Measurements from ENCODE around the gene KIF23. TPM values are rescaled to one million over a fixed set of nuclear protein-coding genes. Genes with fewer than 3 reads are reported as not detected.
A peak's percentile ranks its signal among the peaks of the same experiment; 100 is the strongest.

The KIF23 gene
- total RNA-seq, 4 donors from 2014 or later, result 0.47 to 0.81 TPM; not detected in 2

- Histone ChIP-seq H3K4me1 (no peaks in the 10 kb centered on the region), H3K4me3 (no peak overlapping the region), H3K36me3 (no peaks in the 10 kb centered on the region), H3K27me3 (no peaks in the 10 kb centered on the region), H3K27ac (no peak overlapping the region), H3K9me3 (no peaks in the 10 kb centered on the region)
- intact Hi-C loops (cut with DNase I; ENCODE audit: low total_unique reads), result no loop called here
- in situ Hi-C loops (cut with MboI; ENCODE audit: low sequenced_read_pairs in 4 of 4), result loop anchor here in 1 of 4 donors (5.0 kb wide), 1 partner anchor 341 kb away; no protein-coding TSS in a partner anchor
- DNase-seq (no peak), ATAC-seq (no peak)
- TF ChIP-seq CTCF (IDR thresholded peaks at IDR 0.05 in 4 of 5, conservative IDR thresholded peaks at IDR 0.05 in 1 of 5), result no peak
- no peak for TF ChIP-seq POLR2A (IDR thresholded peaks at IDR 0.05)
These were observed 15.7 kb upstream of the KIF23 start for GRCh38 chr15:69398491-69398891.

GRCh38 chr15:69400850-69401249, 13.3 kb upstream of the KIF23 start:
- TF ChIP-seq POLR2A (IDR thresholded peaks at IDR 0.05) (no peak), CTCF (IDR thresholded peaks at IDR 0.05 in 4 of 5, conservative IDR thresholded peaks at IDR 0.05 in 1 of 5) (no peak)
- H3K9me3 ChIP-seq, result no peaks in the 10 kb centered on the region
- in situ Hi-C loops (cut with MboI; ENCODE audit: low sequenced_read_pairs in 4 of 4) (loop anchor here in 3 of 4 donors (5.0 to 10.0 kb wide), 3 partner anchors 334 to 339 kb away; no protein-coding TSS in a partner anchor), intact Hi-C loops (cut with DNase I; ENCODE audit: low total_unique reads) (no loop called here)
- no peak overlapping the region for H3K4me3 ChIP-seq
- H3K27ac ChIP-seq, result no peak overlapping the region
- DNase-seq, result no peak
- H3K36me3 ChIP-seq, result no peaks in the 10 kb centered on the region
- ATAC-seq, result no peak
- no peaks in the 10 kb centered on the region for H3K4me1 ChIP-seq
- H3K27me3 ChIP-seq, result no peaks in the 10 kb centered on the region

GRCh38 chr15:69402816-69403215, 11.3 kb upstream of the KIF23 start:
- H3K4me3 ChIP-seq, result no peak overlapping the region
- no peak for TF ChIP-seq POLR2A (IDR thresholded peaks at IDR 0.05)
- TF ChIP-seq CTCF (IDR thresholded peaks at IDR 0.05 in 4 of 5, conservative IDR thresholded peaks at IDR 0.05 in 1 of 5), result no peak
- in situ Hi-C loops (cut with MboI; ENCODE audit: low sequenced_read_pairs in 4 of 4) (loop anchor here in 3 of 4 donors (5.0 to 10.0 kb wide), 3 partner anchors 336 to 341 kb away; no protein-coding TSS in a partner anchor), intact Hi-C loops (cut with DNase I; ENCODE audit: low total_unique reads) (no loop called here)
- no peaks in the 10 kb centered on the region for H3K27me3 ChIP-seq
- no peaks in the 10 kb centered on the region for H3K4me1 ChIP-seq
- H3K27ac ChIP-seq, result no peak overlapping the region
- no peaks in the 10 kb centered on the region for H3K9me3 ChIP-seq
- no peak for DNase-seq
- H3K36me3 ChIP-seq, result no peaks in the 10 kb centered on the region
- no peak for ATAC-seq

GRCh38 chr15:69403594-69403993, 10.6 kb upstream of the KIF23 start:
- no peaks in the 10 kb centered on the region for H3K9me3 ChIP-seq
- DNase-seq (no peak), ATAC-seq (peak; percentile 72 to 73)
- TF ChIP-seq CTCF (IDR thresholded peaks at IDR 0.05 in 4 of 5, conservative IDR thresholded peaks at IDR 0.05 in 1 of 5) (no peak), POLR2A (IDR thresholded peaks at IDR 0.05) (no peak)
- H3K4me3 ChIP-seq, result no peak overlapping the region
- intact Hi-C loops (cut with DNase I; ENCODE audit: low total_unique reads) (no loop called here), in situ Hi-C loops (cut with MboI; ENCODE audit: low sequenced_read_pairs in 4 of 4) (loop anchor here in 3 of 4 donors (5.0 to 10.0 kb wide), 3 partner anchors 336 to 341 kb away; no protein-coding TSS in a partner anchor)
- no peaks in the 10 kb centered on the region for H3K4me1 ChIP-seq
- no peak overlapping the region for H3K27ac ChIP-seq
- no peaks in the 10 kb centered on the region for H3K27me3 ChIP-seq
- no peaks in the 10 kb centered on the region for H3K36me3 ChIP-seq

GRCh38 chr15:69405110-69405509, 9.0 kb upstream of the KIF23 start:
- Histone ChIP-seq H3K4me1 (no peaks in the 10 kb centered on the region), H3K27me3 (no peaks in the 10 kb centered on the region), H3K9me3 (no peaks in the 10 kb centered on the region), H3K4me3 (no peak overlapping the region), H3K36me3 (no peaks in the 10 kb centered on the region), H3K27ac (no peak overlapping the region)
- in situ Hi-C loops (cut with MboI; ENCODE audit: low sequenced_read_pairs in 4 of 4), result loop anchor here in 1 of 4 donors (10.0 kb wide), 1 partner anchor 340 kb away; no protein-coding TSS in a partner anchor
- TF ChIP-seq CTCF (IDR thresholded peaks at IDR 0.05 in 4 of 5, conservative IDR thresholded peaks at IDR 0.05 in 1 of 5) (no peak), POLR2A (IDR thresholded peaks at IDR 0.05) (no peak)
- ATAC-seq (no peak), DNase-seq (no peak)
- intact Hi-C loops (cut with DNase I; ENCODE audit: low total_unique reads), result no loop called here

All from gastrocnemius medialis (tissue), 4 donors.